ENCODE results near the gene DRAP1. TPM values are rescaled to one million over a fixed set of nuclear protein-coding genes. Genes with fewer than 3 reads are reported as not detected.
A peak's percentile ranks its signal among the peaks of the same experiment; 100 is the strongest.

The DRAP1 gene
- total RNA-seq, 3 donors from 2014 or later, result 39.9 to 74.8 (median 61.6) TPM

- Histone ChIP-seq H3K36me3 (ENCODE audit: low read depth) (no peaks in the 10 kb centered on the region), H3K9me3 (no peaks in the 10 kb centered on the region), H3K4me1 (ENCODE audit: low read depth) (peaks cover 16% of the 10 kb centered on the region), H3K4me3 (no peak overlapping the region)
- peak in 2 of 3 donors; percentile 71 to 82 for DNase-seq
- TF ChIP-seq, protein P1, sequence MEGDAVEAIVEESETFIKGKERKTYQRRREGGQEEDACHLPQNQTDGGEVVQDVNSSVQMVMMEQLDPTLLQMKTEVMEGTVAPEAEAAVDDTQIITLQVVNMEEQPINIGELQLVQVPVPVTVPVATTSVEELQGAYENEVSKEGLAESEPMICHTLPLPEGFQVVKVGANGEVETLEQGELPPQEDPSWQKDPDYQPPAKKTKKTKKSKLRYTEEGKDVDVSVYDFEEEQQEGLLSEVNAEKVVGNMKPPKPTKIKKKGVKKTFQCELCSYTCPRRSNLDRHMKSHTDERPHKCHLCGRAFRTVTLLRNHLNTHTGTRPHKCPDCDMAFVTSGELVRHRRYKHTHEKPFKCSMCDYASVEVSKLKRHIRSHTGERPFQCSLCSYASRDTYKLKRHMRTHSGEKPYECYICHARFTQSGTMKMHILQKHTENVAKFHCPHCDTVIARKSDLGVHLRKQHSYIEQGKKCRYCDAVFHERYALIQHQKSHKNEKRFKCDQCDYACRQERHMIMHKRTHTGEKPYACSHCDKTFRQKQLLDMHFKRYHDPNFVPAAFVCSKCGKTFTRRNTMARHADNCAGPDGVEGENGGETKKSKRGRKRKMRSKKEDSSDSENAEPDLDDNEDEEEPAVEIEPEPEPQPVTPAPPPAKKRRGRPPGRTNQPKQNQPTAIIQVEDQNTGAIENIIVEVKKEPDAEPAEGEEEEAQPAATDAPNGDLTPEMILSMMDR (IDR thresholded peaks at IDR 0.05), result no peak
- ATAC-seq, result peak; percentile 61
- intact Hi-C loops (cut with DNase I, micrococcal nuclease), result no loop called here
Measured at GRCh38 chr11:65899356-65900124, 19.7 kb upstream of the DRAP1 start.

DNA sequence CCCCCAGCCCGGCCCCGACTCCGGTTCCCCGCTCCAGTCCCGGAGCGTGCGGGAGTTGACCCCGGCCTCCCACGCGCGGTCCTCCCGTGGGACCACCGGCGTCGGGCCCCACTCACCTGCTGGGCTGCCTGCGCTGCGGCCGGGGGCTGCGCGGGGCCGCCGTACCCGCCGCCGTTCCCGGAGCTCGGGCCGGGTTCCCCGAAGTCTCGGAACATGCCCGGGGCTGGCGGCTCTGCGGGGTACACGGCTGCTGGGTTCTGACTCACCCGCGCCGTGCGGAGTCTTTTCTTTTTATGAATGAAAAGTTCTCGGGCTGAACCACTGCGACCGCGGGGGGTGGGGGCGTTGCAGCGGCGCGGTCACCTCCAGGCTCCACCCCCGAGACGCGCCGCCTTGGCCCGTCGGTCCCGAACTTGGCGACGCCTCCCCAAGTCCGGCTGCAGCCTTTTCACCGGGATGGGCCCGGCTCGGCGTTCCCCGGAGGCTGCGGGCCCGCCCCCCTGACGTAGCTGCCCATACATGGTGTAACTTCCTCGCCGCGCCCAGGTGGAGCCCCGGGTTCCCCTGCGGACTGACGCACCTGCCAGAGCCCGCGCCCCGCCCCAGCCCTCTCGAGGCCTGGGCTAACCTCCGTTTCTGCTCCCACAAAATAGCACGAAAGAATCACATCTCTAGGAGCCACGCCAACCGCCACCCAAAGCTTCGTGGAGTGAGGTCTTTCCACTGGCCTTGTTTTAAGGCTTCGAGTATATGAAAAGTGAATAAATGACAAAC is 18.9 kb upstream of the DRAP1 start, which contains the start of gene FOSL1:
FOSL1 (minus strand) TSS at position 264 of the 774 bp plus-strand sequence; CDS start at position 215, 49 bp downstream.
- intact Hi-C loops (cut with DNase I, micrococcal nuclease), result no loop called here
- Histone ChIP-seq H3K4me3 (no peak within 1 kb of the TSS), H3K9me3 (no peaks in the 10 kb centered on the region), H3K36me3 (ENCODE audit: low read depth) (no peaks in the 10 kb centered on the region), H3K4me1 (ENCODE audit: low read depth) (peaks cover 16% of the 10 kb centered on the region)
- ATAC-seq (peak; percentile 96), DNase-seq (peak; percentile 96 to 97 (median 96))
- TF ChIP-seq, protein P1 (IDR thresholded peaks at IDR 0.05), result no peak

DNA sequence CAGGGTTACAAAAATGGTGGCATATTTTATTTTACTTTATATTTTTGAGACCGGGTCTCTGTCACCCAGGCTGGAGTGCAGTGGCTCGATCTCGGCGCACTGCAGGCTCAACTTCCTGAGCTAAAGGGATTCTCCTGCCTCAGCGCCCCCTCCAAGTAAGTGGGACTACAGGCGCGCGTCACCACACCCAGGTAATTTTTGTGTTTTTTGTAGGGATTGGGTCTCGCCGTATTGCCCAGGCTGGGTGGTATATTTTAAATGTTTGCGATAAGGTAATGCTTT is 18.4 kb upstream of the DRAP1 start:
- TF ChIP-seq, protein P1 (IDR thresholded peaks at IDR 0.05), result no peak
- no peaks in the 10 kb centered on the region for H3K36me3 ChIP-seq (ENCODE audit: low read depth)
- no peak for DNase-seq
- intact Hi-C loops (cut with DNase I, micrococcal nuclease), result no loop called here
- ATAC-seq, result no peak
- H3K4me3 ChIP-seq, result no peak overlapping the region
- H3K4me1 ChIP-seq (ENCODE audit: low read depth), result peaks cover 16% of the 10 kb centered on the region
- no peaks in the 10 kb centered on the region for H3K9me3 ChIP-seq

GRCh38 chr11:65903068-65903481 is 16.2 kb upstream of the DRAP1 start:
- ATAC-seq (no peak), DNase-seq (no peak)
- TF ChIP-seq, protein P1 (IDR thresholded peaks at IDR 0.05), result no peak
- no peaks in the 10 kb centered on the region for H3K36me3 ChIP-seq (ENCODE audit: low read depth)
- peaks cover 16% of the 10 kb centered on the region for H3K4me1 ChIP-seq (ENCODE audit: low read depth)
- no peaks in the 10 kb centered on the region for H3K9me3 ChIP-seq
- H3K4me3 ChIP-seq, result no peak overlapping the region
- intact Hi-C loops (cut with DNase I, micrococcal nuclease), result no loop called here

DNA sequence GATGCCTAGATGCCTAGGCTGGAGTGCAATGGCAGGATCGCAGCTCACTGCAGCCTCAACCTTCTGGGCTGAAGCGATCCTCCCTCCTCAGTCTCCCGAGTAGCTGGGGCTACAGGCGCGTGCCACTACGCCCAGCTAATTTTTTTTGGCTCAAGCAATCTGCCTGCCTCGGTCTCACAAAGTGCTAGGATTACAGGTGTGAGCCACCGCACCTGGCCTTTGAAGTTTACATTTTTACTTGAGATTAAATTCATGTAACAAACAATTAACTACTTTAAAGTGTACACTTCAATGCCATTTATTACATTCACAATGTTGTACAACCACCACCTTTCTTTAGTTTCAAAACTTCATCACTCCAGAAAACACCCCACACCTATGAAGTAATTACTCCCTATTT is 15.5 kb upstream of the DRAP1 start:
- no peak for DNase-seq
- Histone ChIP-seq H3K9me3 (no peaks in the 10 kb centered on the region), H3K4me1 (ENCODE audit: low read depth) (peaks cover 16% of the 10 kb centered on the region), H3K4me3 (no peak overlapping the region), H3K36me3 (ENCODE audit: low read depth) (no peaks in the 10 kb centered on the region)
- no peak for ATAC-seq
- intact Hi-C loops (cut with DNase I, micrococcal nuclease), result no loop called here
- TF ChIP-seq, protein P1 (IDR thresholded peaks at IDR 0.05), result no peak
